GM19395 (cell line): ENCODE results near the gene SEMA5A.
"Not testable (repeated sequence)": the region's sequence is repeated elsewhere in the genome, so short reads cannot be mapped to it uniquely, and the experiment has no call there.

Experiments
- ATAC-seq: cut with Tn5 transposase; IDR thresholded peaks from one replicate; pipeline ENCODE4 v1.9.1; 2021; ENCODE audit warnings: mild to moderate bottlenecking, moderate library complexity; ENCODE audit not compliant: unreplicated experiment

Gene SEMA5A

DNA sequence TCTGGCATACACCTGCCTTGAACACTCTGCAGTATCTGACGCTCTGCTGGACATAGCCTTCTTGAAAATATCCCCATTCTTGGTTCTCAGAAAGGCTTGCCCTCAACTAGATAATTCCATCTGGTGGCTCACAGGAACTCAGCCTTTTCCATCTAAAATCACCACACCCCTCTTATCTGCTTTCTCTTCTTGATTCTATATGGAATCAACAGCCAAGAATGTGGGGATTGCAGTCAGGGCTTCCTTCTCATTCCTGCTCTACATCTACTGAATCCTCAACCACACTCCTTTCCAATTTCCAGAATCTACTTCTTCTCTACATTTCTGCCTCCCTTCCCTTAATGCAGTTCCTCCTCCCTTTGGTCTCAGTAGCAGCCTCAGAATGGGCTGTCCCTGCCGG is 170.1 kb downstream of the SEMA5A start:
- no peak for ATAC-seq

GRCh38 chr5:9374025-9374424 is 171.8 kb downstream of the SEMA5A start:
- no peak for ATAC-seq

GRCh38 chr5:9373571-9373970 is 172.3 kb downstream of the SEMA5A start:
- no peak for ATAC-seq

- ATAC-seq: no peak
These were observed 175.6 kb downstream of the SEMA5A start for GRCh38 chr5:9370256-9370655.

- ATAC-seq: no peak
These were observed 180.4 kb downstream of the SEMA5A start for GRCh38 chr5:9365512-9365911.

- no peak for ATAC-seq
These were observed 182.4 kb downstream of the SEMA5A start for GRCh38 chr5:9363449-9363848.

DNA sequence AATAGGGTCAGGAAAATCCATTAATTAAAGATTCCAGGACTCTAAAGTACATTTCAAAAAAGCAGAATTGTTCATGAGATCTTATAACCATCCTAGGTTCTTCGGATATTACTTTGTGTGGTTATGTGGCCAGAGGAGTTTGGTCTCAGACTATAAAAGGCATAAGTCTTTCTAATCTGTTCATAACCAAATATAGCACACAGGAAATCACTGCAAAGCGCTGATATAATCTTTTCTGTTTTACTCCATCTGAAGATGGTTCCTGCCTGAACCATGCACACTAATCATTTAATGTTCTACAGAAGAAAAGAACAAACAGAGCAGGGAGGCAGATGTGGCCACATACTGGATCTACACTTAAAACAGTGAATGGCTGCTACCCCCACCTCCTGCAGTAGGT is 182.8 kb downstream of the SEMA5A start:
- peak; percentile 65 for ATAC-seq

DNA sequence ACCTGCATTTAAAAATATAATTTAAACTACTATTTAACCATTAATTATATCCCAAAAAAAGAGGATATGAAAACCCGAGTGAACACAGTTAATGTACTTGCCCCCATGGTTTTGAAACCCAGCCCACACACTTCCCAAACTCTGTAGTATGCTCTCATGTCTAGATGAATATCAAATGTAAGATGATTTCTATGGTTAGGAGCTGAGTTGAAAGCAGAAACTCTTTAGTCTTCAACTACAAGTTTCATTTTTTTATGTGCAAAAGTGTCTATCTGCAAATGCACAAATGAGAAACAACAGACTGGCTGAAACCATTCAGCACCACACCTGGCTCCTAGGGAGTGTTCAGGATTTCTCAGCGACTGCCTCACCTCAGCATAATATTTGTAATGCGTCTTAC is 183.3 kb downstream of the SEMA5A start:
- ATAC-seq: peak; percentile 74

GRCh38 chr5:9361835-9362234 is 184.0 kb downstream of the SEMA5A start:
- ATAC-seq: peak; percentile 67

- ATAC-seq: no peak
These were observed 186.8 kb downstream of the SEMA5A start for GRCh38 chr5:9358961-9359685.

DNA sequence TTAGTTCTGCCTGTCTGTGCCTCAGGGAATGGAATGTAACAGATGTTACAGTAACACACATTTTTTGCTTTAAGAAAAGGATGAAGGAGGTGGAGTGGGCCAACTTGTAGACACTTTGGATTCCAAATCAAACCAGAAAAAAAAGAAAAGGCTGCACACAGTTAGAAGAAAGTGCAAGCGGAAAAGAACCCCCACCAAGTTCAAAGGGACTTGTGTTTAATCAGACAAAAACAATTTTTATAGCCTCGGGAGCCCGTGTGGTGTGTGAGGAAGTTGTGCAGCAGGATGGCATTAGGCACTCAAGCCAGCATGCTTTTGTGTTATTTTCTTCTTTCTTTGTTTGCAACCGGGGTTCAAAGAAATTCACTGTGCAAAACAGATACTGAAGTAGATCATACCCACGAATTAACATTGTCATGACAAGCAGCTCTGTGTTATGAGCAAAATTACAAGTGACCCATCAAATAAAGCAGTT is 189.5 kb downstream of the SEMA5A start:
- ATAC-seq: no peak

DNA sequence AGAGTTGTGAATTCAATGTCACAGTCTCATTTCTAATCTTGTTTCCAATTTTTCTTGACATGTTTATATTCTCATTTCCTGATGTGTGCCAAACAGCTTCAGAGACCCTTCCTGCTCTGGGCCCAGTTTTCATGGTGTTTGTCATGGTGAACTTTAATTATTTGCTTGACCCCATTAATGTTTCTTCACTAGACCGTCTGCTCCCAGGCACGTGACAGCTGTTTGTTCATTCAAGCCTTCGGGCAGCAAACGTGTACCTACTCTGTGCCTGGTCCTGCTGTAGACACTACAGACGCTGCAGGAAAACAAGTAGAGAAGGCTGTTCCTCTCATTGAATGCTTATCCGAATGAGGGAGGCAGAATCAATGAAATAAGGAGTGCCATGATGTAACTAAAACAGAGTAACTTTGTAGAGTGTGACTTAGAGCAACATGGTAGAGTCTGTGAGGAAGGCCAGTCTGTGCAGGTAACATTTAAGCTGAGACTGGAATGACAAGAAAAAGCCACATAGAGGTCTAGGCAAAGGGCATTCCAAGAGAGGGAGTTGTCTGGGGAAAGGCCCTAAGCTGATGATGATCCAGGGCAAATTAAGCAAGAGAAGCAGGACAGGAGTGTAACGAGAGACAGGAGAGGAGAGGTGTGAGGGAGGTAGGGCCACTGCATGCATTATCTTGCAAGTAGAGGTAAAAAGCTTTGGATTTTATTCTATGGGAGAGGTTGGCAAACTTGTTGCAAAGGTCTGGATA is 191.4 kb downstream of the SEMA5A start:
- no peak for ATAC-seq

DNA sequence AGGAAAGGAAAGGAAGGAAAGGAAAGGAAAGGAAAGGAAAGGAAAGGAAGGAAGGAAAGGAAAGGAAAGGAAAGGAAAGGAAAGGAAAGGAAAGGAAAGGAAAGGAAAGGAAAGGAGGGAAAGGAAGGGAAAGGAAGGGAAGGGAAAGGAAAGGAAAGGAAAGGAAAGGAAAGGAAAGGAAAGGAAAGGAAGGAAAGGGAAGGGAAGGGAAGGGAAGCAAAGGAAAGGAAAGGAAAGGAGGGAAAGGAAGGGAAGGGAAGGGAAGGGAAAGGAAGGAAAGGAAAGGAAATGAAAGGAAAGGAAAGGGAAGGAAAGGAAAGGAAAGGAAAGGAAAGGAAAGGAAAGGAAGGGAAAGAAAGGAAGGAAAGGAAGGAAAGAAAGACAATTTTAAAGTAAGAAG is 192.8 kb downstream of the SEMA5A start:
- ATAC-seq: not testable (repeated sequence)

- ATAC-seq: no peak
These were observed 194.3 kb downstream of the SEMA5A start for GRCh38 chr5:9351546-9351945.

DNA sequence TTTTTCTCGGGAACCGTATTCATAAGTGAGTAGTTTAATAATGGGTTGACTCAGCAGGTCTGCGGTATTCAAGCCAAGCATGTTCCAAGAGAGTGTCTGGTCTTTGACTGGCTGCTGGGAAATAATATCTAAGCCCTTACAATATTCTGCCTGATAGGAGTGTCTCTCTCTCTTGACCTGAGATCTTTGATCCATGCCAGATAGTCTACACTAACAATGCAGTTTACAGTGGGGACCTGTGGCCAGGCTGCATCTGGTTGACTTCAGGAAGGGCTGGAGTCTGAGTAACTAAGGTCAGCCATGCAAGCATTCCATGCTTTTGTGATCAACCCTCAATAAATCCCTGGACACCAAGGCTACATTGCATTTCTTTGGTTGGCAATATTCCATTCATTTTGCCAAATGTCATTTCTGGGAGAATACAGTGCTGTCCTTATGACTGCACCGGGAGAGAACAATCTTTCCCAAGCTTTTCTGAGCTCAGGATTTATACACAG is 195.5 kb downstream of the SEMA5A start:
- no peak for ATAC-seq

- ATAC-seq: no peak
These were observed 197.4 kb downstream of the SEMA5A start for GRCh38 chr5:9348401-9348996.

- ATAC-seq: no peak
These were observed 198.2 kb downstream of the SEMA5A start for GRCh38 chr5:9347541-9348295.

DNA sequence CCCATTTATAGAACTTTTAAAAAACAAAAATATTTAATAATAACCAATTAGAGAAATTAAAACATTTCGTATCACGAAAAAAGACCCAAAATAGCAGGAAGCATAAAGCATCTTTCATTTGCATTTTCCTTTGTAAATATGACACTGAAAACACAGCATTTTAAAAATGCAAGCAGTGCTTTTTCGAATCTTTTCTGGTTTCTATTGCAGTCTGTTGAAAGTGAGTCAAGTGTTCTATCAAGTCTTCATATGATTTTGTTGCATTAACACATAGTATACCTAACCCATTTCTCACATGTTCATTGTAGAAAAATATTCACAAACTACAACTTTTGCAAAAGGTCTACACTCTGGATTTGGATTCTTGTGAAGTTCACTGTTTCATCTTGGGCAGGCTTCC is 198.8 kb downstream of the SEMA5A start:
- ATAC-seq: no peak

DNA sequence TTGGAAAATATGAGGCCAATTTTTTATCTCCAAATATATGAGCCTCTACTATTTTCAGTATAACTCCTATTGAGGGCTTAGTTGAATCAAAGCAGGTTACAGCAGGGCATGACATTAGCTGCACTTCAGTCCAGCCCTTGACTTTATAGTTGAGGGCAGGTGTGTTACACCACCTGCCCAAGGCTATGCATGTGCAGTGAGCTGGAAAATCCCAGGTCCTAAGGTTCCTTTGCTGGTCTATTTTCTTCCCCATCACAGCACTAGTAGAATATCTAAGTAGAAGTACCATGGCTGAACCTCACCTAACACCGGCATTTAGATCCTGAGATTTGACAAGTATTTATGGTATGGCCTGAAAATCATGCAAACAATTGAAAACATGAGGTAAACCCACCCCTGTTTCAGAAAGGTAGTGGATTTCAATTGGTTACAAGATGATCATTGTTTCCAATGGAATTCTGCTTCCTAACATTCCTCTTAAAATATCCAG is 201.1 kb downstream of the SEMA5A start:
- ATAC-seq: no peak

- no peak for ATAC-seq
These were observed 202.6 kb downstream of the SEMA5A start for GRCh38 chr5:9343146-9343850.
